ENCODE measurements around the gene IL25. TPM values are rescaled to one million over a fixed set of nuclear protein-coding genes. Genes with fewer than 3 reads are reported as not detected.
A peak's percentile ranks its signal among the peaks of the same experiment; 100 is the strongest.
"Not testable (repeated sequence)": the region's sequence is repeated elsewhere in the genome, so short reads cannot be mapped to it uniquely, and the experiment has no call there.

The IL25 gene
- total RNA-seq, 1 experiment from 2014 or later, result not detected

- H3K9me3 Mint-ChIP-seq (ENCODE audit: unreplicated experiment), result no peaks in the 10 kb centered on the region
- intact Hi-C loops (cut with micrococcal nuclease; ENCODE audit: unreplicated experiment), result loop anchor here (10.0 kb wide), 1 partner anchor 269 kb away; no protein-coding TSS in a partner anchor
- H3K36me3 Mint-ChIP-seq (ENCODE audit: insufficient read depth, unreplicated experiment), result no peaks in the 10 kb centered on the region
Observed at GRCh38 chr14:23385642-23386265, 13.1 kb downstream of the IL25 start.

GRCh38 chr14:23386266-23386657, 13.7 kb downstream of the IL25 start:
- H3K27me3 Mint-ChIP-seq (ENCODE audit: insufficient read depth, unreplicated experiment), result peaks cover 26% of the 10 kb centered on the region
- not testable (repeated sequence) for DNase-seq; H3K4me1 ChIP-seq; BruUV-seq (replicated peaks); H3K36me3 ChIP-seq (ENCODE audit: control insufficient read depth, insufficient read depth, low read length); H3K4me3 ChIP-seq (ENCODE audit: low read depth, low read length); H3K27ac Mint-ChIP-seq (ENCODE audit: unreplicated experiment); H3K4me1 Mint-ChIP-seq (ENCODE audit: low read depth, unreplicated experiment); H3K27me3 ChIP-seq (replicated peaks; ENCODE audit: control insufficient read depth, insufficient read depth, low read length); H3K36me3 Mint-ChIP-seq (ENCODE audit: insufficient read depth, unreplicated experiment); H3K9me3 ChIP-seq; H3K4me3 Mint-ChIP-seq (ENCODE audit: unreplicated experiment); H3K9me3 Mint-ChIP-seq (ENCODE audit: unreplicated experiment)
- CTCF ChIA-PET, result interaction anchor here (1.2 kb wide), 1 partner anchor 70 kb away, joined by 3 read pairs; no protein-coding TSS in a partner anchor
- POLR2A ChIA-PET, result interaction anchor here (0.6 kb wide), 1 partner anchor 38 kb away, joined by 3 read pairs; no protein-coding TSS in a partner anchor
- intact Hi-C loops (cut with micrococcal nuclease; ENCODE audit: unreplicated experiment), result loop anchor here (10.0 kb wide), 1 partner anchor 269 kb away; no protein-coding TSS in a partner anchor

More at GRCh38 chr14:23385642-23386265, 13.1 kb downstream of the IL25 start:
- H3K4me1 ChIP-seq, result no peaks in the 10 kb centered on the region
- H3K36me3 ChIP-seq (ENCODE audit: control insufficient read depth, insufficient read depth, low read length), result no peaks in the 10 kb centered on the region
- Mint-ChIP-seq H3K4me1 (ENCODE audit: low read depth, unreplicated experiment) (no peaks in the 10 kb centered on the region), H3K27me3 (ENCODE audit: insufficient read depth, unreplicated experiment) (peaks cover 21% of the 10 kb centered on the region), H3K4me3 (ENCODE audit: unreplicated experiment) (no peak overlapping the region), H3K27ac (ENCODE audit: unreplicated experiment) (no peak overlapping the region)
- POLR2A ChIA-PET, result interaction anchor here (0.6 kb wide), 1 partner anchor 39 kb away, joined by 3 read pairs; no protein-coding TSS in a partner anchor
- H3K4me3 ChIP-seq (ENCODE audit: low read depth, low read length), result no peak overlapping the region
- H3K27me3 ChIP-seq (replicated peaks; ENCODE audit: control insufficient read depth, insufficient read depth, low read length), result no peaks in the 10 kb centered on the region
- CTCF ChIA-PET, result interaction anchor here (1.2 kb wide), 1 partner anchor 71 kb away, joined by 3 read pairs; no protein-coding TSS in a partner anchor
- peak in 1 of 2 experiments; percentile 13 for DNase-seq
- H3K9me3 ChIP-seq, result no peaks in the 10 kb centered on the region
- no TSS peak for BruUV-seq (replicated peaks)
- TF ChIP-seq CTCF (IDR thresholded peaks at IDR 0.05; ENCODE audit: insufficient read depth in 1 of 2, low read depth in 1 of 2, low read length in 1 of 2, severe bottlenecking in 1 of 2, unreplicated experiment in 1 of 2), result peak in 1 of 2 experiments; percentile 17

- POLR2A ChIA-PET, result no interaction called here
- H3K4me3 Mint-ChIP-seq (ENCODE audit: unreplicated experiment), result no peak overlapping the region
- Histone ChIP-seq H3K4me3 (ENCODE audit: low read depth, low read length) (no peak overlapping the region), H3K4me1 (no peaks in the 10 kb centered on the region), H3K27me3 (replicated peaks; ENCODE audit: control insufficient read depth, insufficient read depth, low read length) (no peaks in the 10 kb centered on the region; the same call in 1 of the 2 replicates), H3K36me3 (ENCODE audit: control insufficient read depth, insufficient read depth, low read length) (no peaks in the 10 kb centered on the region), H3K9me3 (no peaks in the 10 kb centered on the region)
- H3K36me3 Mint-ChIP-seq (ENCODE audit: insufficient read depth, unreplicated experiment), result no peaks in the 10 kb centered on the region
- BruUV-seq (replicated peaks), result no TSS peak
- no peak for TF ChIP-seq CTCF (IDR thresholded peaks at IDR 0.05; ENCODE audit: insufficient read depth in 1 of 2, low read depth in 1 of 2, low read length in 1 of 2, severe bottlenecking in 1 of 2, unreplicated experiment in 1 of 2)
- CTCF ChIA-PET, result no interaction called here
- no peak overlapping the region for H3K27ac Mint-ChIP-seq (ENCODE audit: unreplicated experiment)
- H3K4me1 Mint-ChIP-seq (ENCODE audit: low read depth, unreplicated experiment), result no peaks in the 10 kb centered on the region
- no peak for DNase-seq
- peaks cover 22% of the 10 kb centered on the region for H3K27me3 Mint-ChIP-seq (ENCODE audit: insufficient read depth, unreplicated experiment)
- no peaks in the 10 kb centered on the region for H3K9me3 Mint-ChIP-seq (ENCODE audit: unreplicated experiment)
- intact Hi-C loops (cut with micrococcal nuclease; ENCODE audit: unreplicated experiment), result loop anchor here (10.0 kb wide), 1 partner anchor 268 kb away; no protein-coding TSS in a partner anchor
Observed at GRCh38 chr14:23386999-23387398, 14.4 kb downstream of the IL25 start.

All from Caco-2 (cell line).